Inflammatory macrophage (primary cell): ENCODE data around the gene MT1H.

Source experiments
- DNase-seq, 2 donors: peaks; one replicate each; pipeline ENCODE4 v3.0.0-alpha.2; 2020 to 2022

The MT1H gene

GRCh38 chr16:56636616-56637413, 32.8 kb upstream of the MT1H start:
- no peak for DNase-seq

- peak in 1 of 2 donors; percentile 33 for DNase-seq
Observed at GRCh38 chr16:56637814-56638750, 31.5 kb upstream of the MT1H start, which contains the start of gene MT1A. Gene MT1A (plus strand): TSS chr16:56638666. CDS start chr16:56638739, 73 bp downstream.

- DNase-seq = no peak
Observed at GRCh38 chr16:56639045-56639444, 30.6 kb upstream of the MT1H start.

- DNase-seq = no peak
Observed at GRCh38 chr16:56640076-56640475, 29.5 kb upstream of the MT1H start.

GRCh38 chr16:56641166-56641565, 28.4 kb upstream of the MT1H start:
- DNase-seq = no peak

GRCh38 chr16:56643080-56643778, 26.4 kb upstream of the MT1H start:
- peak; percentile 80 to 85 for DNase-seq

- DNase-seq = no peak
Observed at GRCh38 chr16:56643833-56644232, 25.8 kb upstream of the MT1H start.

- no peak for DNase-seq
Observed at GRCh38 chr16:56645311-56645710, 24.3 kb upstream of the MT1H start.

- no peak for DNase-seq
Observed at GRCh38 chr16:56645838-56646237, 23.8 kb upstream of the MT1H start.

- no peak for DNase-seq
Observed at GRCh38 chr16:56647641-56648431, 21.8 kb upstream of the MT1H start.

GRCh38 chr16:56649271-56649670, 20.3 kb upstream of the MT1H start:
- DNase-seq = no peak

- no peak for DNase-seq
Observed at GRCh38 chr16:56649820-56650219, 19.8 kb upstream of the MT1H start.

- DNase-seq = no peak
Observed at GRCh38 chr16:56651586-56651985, 18.0 kb upstream of the MT1H start, which contains the start of gene MT1B. Gene MT1B (plus strand): TSS chr16:56651886. CDS start chr16:56651954, 68 bp downstream.

GRCh38 chr16:56652600-56652999, 17.0 kb upstream of the MT1H start:
- no peak for DNase-seq

- no peak for DNase-seq
Observed at GRCh38 chr16:56653218-56653617, 16.4 kb upstream of the MT1H start.

GRCh38 chr16:56657555-56658326, 11.9 kb upstream of the MT1H start, which contains the start of gene MT1F:
Gene MT1F (plus strand): TSS chr16:56657959. CDS start chr16:56658059, 100 bp downstream.
- DNase-seq = peak; percentile 73 to 82

GRCh38 chr16:56658327-56658875, 11.2 kb upstream of the MT1H start:
- DNase-seq = no peak

GRCh38 chr16:56662357-56663354, 7.0 kb upstream of the MT1H start:
- DNase-seq = no peak

GRCh38 chr16:56664506-56664905, 5.1 kb upstream of the MT1H start:
- no peak for DNase-seq
